NCI-H510A treated with DMSO at 0.1 percent for 48 hours (cell line): ENCODE measurements around the gene IRAK1BP1.
A peak's percentile ranks its signal among the peaks of the same experiment; 100 is the strongest.
"Not testable (repeated sequence)": the region's sequence is repeated elsewhere in the genome, so short reads cannot be mapped to it uniquely, and the experiment has no call there.

Source experiments
- DNase-seq: peaks from one replicate; lab custom pipeline; 2025; lab: John Stamatoyannopoulos, UW

IRAK1BP1 gene, protein sequence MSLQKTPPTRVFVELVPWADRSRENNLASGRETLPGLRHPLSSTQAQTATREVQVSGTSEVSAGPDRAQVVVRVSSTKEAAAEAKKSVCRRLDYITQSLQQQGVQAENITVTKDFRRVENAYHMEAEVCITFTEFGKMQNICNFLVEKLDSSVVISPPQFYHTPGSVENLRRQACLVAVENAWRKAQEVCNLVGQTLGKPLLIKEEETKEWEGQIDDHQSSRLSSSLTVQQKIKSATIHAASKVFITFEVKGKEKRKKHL

DNA sequence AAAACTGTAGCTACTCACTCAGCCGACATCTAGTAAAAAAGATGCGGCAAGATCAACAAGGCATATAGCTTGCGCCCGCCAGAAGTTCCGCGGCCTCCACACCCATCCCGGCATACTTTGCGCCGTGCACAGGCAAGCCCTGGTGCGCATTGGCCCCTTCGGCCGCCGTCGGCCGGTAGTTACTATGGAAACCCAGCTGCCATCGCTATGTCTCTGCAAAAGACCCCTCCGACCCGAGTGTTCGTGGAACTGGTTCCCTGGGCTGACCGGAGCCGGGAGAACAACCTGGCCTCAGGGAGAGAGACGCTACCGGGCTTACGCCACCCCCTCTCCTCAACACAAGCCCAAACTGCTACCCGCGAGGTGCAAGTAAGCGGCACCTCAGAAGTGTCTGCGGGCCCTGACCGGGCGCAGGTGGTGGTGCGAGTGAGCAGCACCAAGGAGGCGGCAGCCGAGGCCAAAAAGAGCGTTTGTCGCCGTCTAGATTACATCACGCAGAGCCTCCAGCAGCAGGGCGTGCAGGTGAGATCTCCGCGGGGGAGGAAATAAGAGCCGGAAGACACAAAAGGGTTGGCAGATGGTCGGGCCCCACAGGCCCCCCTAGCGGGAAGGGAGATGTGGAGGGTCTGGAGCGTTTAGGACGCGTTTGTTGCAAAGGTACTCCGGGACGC, at the start of gene IRAK1BP1:
IRAK1BP1 (plus strand) TSS at position 182 of the 671 bp plus-strand sequence; CDS start at position 208, 26 bp downstream.
- peak; percentile 64 for DNase-seq

DNA sequence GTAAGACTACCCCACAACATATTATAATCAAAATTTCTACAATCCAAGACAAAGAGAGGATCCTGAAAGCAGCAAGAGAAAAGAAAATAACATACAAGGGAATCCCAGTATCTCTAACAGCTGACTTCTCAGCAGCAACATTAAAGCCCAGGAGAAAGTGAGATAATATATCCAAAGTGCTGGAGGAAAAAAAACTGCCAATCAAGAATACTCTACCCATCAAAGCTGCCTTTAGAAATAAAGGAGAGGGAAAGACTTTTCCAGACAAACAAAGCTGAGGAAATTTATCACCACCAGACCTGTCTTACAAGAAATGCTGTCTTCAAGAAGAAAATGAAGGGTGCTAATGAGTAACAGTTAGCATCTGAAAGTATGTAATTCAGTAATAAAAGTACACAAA, 43.3 kb upstream of the IRAK1BP1 start:
- DNase-seq = no peak

DNA sequence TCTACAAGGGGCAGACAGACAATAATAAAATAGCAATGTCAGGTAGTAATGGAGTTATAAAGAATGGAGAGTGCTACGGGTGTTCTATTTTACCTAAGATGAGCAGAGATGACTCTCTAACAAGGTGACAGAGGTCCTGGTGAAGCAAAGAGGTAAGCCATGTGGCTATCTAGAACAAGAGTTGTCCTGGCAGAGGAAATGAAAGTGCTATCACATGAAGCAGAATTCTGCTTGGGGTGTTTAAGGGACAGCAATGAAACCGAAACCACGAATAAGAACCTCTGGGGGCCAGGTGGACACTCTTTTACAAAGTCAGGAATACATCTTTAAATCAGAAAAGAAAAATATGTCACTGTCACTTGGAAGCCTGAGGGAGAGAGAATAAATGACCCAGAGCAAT, 37.9 kb upstream of the IRAK1BP1 start:
- no peak for DNase-seq

DNA sequence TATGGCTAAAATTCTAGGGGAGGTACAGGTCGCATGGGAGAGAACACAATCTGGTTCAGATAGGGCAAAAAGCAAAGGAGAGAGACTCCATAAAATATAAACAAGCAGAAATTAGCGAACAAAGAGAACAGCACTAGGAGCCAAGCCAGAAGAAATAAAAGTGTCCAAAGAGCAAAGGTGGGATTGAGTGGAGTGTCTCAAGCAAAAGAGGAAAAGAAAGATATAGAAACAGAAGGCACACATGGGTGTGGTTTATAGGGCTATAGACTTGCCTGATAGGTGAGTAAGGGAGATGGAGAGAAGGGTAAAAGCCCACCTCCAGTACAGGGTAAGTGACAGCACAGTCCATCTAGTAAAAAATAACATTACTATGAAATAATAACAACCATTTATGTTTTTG, 36.5 kb upstream of the IRAK1BP1 start:
- DNase-seq = no peak

DNA sequence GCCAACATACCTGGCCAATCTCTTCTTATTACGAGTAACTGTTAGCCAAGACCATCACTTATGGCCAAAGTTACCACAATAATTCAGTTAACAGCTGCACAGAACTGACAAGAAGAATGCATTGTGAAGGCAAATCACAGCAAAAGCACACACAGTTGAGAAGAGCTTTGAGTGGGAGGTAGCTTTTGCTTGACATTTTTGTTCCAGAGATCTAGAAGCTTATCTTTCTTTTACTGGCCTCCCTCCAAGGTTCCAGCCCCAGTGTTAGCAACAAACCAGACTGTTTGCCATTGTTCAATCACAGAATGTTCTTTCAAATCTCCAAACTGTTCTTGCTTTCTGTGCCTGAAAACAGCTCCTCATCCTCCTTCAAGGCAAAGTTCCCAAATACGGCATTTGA, 35.9 kb upstream of the IRAK1BP1 start:
- no peak for DNase-seq

DNA sequence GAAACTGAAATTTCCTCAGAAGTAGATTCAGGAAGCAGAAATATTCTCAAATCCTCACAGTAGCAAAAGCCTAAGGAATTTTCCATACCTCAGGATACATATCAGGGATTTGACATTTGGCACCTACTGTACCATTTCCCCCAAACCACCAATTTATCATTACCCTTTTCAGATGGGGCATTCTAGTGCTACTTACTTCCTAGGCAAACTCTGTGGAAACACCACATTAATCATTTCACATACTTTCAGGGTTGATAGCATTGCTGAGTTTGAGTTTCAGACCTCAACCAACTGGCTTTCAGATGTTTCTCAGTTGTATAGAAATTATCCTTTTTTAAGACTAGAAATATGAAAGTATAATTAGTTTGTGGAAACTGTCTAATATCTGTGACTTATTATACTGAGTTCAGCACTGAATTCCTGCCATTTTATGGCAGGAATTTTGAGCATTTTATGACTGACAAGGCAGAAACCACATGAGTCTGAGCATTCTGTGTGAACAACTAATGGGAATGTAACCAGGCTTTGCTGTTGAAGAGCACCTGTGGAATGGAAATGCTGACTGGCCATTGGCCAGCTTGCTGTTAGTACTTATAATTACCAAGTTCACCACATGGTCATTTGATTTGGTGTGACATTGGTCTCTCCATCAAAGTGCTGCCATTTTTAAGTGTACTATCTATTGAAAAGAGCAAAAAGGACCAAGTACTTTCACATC, 35.1 kb upstream of the IRAK1BP1 start:
- no peak for DNase-seq

DNA sequence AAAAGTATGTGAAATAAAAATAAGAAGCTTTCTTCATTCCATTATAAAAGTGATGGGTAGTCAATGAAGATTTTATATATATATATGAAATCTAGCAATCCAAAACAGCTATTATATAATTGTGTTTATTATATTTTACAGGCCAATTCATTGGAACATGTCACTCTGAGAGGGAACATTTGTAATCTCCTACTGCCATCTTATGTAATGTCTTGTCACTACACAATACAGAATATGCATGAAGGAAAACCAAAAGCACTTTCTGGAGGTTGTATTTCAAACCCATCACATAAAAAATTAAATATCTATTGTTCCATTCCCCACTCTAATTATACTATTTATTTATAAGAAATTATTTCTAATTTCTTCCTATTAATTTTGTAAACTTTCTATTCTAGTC, 31.5 kb upstream of the IRAK1BP1 start:
- DNase-seq = no peak

DNA sequence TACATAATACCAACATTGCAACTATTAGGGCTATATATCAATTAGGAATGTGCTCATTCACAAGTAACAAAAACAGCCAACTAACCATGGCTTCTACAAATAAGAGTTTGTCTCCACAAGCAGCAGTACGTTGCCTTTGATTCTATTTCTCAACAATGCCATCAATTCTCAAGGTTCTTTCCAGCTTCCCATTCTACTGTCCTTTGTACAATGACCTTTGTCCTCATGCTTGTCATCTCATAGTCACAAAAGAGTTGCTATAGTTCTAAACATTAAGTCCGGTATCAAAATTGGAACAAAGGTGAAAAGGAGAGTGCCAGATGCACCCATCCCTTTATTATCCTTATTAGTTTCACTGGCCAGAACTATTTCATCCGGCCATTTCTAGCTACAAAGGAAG, 30.8 kb upstream of the IRAK1BP1 start:
- no peak for DNase-seq

DNA sequence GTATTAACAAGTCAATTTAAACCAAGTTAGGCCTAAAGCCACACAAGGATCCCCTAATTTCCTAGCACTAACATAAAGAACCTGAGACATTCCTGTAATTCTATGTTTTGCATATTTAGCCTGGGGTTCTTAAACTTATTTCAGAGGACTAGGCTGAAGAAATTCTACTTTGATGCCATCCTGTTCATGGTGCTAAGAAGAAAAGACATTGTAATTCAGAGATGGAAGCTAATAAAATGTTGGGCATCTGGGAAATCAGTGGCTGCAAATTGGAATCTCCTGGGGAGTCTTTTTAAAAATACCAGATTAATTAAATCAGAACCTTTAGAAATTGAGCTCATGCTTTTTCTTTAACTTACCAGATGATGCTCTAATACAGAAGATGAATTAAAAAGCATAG, 26.2 kb upstream of the IRAK1BP1 start:
- DNase-seq = no peak

DNA sequence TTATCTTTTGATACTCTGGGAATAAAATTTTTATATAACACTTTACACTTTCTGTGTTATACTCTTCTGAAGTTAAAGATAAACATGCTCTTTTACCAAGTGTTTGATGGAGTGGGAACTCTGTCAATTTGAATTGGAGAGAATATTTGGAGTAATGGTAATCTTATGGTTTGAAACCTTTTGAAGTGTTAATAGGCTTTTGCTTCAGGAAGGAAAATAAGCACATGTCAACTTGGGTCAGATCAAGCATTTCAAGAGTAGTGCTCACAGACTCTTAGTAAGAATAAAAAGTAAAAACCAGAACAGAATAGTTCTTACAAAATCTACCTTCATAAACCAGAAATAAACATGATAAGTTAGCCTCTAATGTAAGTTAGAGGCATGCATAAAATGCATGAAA, 24.4 kb upstream of the IRAK1BP1 start:
- no peak for DNase-seq

DNA sequence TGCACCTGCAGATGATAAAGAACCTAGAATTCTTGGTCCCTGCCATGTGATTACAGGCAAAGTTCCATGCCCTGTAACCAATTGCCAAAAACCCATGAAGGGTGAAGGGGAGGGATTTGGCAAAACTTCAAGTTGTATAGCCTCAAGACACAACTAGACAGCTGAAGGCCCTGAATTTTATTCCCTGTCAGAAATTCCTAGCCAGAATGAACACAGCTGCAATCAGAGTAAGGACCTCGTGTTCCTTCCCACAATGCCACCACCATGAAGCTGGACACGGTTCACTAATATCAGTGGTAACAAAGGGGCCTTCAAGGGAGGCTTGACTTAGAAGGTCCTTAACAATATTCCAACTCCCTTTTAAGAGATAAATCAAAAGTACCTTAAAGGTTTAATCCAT, 22.5 kb upstream of the IRAK1BP1 start:
- DNase-seq = no peak

DNA sequence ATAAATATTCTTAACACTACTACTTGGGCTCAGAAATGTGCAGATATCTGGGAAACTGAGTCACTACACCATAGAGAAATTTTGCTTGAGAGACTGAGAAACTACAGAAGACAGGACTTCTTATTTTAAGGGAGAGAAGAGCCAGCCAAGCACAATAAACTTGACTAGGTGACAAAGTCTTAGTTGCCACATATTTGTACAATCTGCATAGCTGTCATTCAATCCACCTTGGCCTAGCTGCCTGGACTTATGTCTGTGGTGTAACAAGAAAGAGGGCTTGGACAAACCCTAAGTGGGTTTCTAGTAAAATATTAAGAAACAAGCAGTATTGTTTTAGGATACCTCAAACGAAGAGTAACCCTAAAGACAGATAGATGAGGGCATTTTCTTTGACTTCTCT, 21.8 kb upstream of the IRAK1BP1 start:
- DNase-seq = no peak

DNA sequence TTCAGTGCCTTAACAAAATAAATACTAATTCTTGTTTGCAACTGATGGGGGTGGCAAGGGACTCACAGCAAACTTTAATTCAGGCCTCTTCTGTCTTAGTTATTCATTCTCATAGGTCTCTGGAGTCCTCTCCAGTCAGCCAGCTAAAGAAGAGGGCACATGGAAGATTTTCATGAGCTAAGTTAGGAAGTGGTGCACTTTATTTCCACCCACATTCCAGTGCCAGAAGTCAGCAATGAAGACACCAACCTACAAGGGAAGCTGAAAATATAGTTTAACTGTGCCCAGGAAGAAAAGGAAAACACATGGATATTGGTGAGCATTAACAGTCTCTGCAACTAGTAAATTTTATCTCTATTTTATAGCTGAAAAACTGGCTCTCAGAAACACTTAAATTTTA, 16.7 kb upstream of the IRAK1BP1 start:
- no peak for DNase-seq

DNA sequence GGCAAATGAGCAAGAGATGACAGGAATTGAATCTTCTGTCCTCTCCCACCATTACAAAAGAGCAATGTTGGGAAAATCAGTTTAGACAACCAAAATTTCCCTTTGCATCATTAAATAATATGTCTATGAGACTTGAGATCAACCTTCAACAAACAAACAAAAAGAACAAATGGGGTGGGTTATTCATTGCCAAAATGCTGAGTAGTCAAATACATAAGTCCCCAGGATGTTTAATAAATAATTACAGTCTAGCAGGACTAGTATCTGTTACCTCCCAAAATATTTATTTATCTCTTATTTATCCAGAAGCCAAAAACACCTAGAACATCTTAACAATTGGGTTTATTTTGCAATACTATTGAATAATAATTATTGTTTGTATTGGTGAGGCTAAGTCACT, 16.2 kb upstream of the IRAK1BP1 start:
- DNase-seq = no peak

DNA sequence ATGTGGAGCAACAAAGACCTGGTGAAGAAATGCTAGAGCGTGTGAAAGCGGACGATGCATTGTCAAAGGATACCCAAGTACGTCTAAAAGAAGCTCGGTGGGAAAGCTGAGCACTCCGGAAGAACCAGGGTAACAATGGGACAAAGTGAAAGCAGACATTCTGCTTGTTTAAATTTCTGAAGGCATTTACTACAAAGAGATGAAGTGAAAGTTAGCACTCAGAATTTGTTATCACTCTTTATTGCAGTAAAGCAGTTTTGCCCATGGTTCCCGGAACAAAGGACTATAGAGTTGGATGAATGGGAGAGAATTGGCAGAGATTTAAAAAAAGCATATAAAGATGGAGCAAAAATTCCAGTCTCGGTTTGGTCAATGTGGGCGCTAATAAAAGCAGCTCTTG, 12.8 kb upstream of the IRAK1BP1 start:
- no peak for DNase-seq

DNA sequence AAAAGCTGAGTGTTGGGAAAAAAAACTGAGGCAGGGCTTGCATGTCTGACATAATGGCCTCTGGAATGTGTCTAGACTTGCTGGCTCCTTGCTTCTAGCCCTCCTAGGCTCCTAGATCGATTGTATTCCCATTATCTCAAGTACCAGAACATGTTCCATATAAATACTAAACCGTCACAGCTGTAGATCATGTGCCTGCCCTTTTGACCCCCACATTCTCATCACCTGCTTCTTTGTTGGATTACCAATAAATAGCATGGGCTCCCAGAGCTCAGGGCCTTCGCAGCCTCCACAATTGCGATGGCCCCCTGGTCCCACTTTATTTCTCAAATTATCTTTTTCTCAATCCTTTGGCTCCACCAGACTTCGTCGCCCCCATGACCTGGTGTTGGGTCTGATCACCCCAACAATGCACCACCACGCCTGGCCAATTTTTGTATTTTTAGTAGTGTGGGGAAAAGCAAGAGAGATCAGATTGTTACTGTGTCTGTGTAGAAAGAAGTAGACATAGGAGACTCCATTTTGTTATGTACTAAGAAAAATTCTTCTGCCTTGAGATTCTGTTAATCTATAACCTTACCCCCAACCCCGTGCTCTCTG, 8.9 kb upstream of the IRAK1BP1 start:
- DNase-seq = not testable (repeated sequence)

DNA sequence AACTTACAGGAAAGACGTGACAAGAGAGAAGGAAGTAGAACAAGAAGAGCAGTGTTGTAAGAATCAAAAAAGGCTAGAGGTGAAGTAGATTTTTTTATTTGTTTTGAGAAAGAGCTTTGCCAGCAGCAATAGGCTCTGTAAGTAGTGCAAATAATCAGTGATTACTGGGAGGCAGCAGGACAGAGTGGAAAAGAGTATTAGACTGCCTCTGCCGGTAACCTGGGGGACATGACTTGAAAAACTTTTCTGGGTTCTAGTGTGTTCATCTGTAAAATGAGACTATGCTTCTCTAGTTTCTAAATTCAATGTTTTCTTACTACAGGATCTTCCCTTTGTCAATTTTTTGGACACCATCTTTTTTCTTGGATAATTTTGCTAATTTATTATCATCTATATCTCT, 5.8 kb upstream of the IRAK1BP1 start:
- DNase-seq = no peak

DNA sequence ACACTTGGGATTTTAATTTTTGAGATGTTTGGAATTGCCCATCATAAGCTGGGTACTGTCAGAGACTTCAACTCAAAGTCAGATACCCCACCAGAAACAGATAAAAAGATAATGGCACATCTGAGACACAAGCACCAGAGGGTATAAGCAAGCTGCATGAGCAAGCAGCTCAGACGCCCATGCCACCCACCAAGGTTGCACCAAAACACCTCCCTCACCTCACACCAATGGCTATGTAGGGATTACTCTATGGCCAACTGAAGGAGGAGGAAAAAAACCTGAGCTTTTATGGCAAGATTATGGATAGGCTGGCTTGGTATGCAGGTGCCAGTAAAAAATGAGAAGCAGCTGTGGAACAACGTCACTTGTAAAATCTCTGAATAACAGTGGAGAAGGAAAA, 3.8 kb upstream of the IRAK1BP1 start:
- no peak for DNase-seq

DNA sequence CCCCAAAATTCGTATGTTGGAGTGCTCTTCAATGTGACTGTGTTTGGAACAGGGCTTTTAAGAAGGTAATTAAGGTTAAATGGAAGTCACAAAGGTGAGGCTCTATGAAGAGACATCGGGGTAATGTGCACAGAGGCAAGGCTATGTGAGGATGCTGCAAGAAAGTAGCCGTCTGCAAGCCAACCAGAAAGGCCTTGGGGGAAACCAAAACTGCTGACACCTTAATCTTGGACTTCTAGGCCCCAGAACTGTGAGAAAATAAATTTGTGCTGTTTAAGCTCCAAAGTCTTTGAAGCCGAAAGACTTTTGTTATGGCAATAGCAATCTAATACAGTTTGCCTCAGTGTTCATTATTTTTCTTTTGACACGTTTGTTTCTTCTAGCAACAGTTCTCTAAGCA, 2.4 kb upstream of the IRAK1BP1 start:
- DNase-seq = no peak

DNA sequence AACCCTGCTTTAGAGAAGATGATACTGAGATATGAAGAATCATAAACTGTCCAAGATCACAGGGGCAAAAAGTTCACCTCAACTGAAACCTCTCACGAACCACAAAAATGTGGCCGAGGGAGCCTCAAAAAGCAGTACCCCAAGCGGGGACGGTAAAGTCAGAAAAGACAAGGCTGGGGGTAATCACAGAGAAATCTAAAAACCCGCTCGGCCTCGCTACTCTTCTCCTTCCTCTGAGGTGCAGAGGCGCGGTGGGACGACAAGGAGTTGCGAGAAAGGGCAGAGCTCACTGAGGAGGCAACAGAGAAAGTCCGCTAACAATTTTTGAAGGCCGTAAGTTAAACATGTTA, 356 bp upstream of the IRAK1BP1 start:
- DNase-seq = no peak

DNA sequence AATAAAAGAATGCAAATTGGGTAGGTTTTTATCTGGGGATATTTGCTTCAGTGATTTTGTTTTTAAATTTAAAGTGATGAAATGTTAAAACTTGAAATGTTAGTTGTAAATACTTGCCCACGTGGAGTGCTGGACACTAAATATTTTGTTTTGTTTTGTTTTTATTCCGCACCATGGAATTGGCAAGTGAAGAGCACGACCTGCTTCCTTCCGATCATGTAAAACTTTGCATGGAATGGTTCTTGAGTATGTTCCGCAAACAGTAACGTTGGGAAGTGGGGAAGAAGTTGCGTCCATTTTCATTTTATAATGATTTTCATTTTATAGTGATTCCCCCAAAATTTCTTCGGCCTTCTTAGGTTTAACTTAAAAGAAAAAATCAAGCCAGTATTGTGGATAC, 765 bp downstream of the IRAK1BP1 start:
- peak; percentile 31 for DNase-seq

DNA sequence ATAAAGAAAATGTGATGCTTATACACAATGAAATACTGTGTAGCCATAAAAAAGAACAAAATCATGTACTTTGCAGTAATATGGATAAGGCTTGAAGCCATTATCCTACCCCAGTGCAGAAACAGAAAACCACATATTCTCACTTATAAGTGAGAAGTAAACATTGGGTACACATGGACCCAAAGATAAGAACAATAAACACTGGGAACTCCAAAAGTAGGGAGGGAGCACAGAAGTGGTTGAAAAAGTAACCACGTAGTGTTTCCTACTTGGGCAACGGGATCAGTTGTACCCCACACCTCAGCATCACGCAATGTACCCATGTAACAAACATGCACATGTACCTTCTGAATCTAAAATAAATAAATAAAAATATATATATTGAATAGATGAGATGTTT, 8.2 kb downstream of the IRAK1BP1 start:
- no peak for DNase-seq

DNA sequence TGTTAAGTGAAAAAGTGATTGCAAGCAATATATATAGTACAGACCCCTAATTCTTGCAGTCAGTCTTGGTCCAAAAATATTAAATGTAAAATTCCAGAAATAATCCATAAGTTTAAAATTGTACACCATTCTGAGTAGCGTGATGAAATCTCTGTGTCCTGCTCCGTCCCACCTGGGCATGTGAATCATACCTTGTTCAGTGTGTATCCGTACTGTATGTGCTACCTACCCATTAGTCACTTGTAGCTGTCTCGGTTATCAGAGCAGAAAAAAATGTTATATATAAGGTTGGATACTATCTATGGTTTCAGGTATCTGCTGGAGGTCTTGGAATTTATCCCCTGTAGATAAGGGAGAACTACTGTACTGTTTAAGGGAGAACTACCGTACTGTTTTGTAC, 16.3 kb downstream of the IRAK1BP1 start:
- no peak for DNase-seq
